NK-92 (cell line): ENCODE results near the gene CDK5RAP2.
"Not testable (repeated sequence)": the region's sequence is repeated elsewhere in the genome, so short reads cannot be mapped to it uniquely, and the experiment has no call there.

Experiments used
- DNase-seq: peaks from one replicate; lab custom pipeline; 2025; ENCODE audit not compliant: unreplicated experiment; lab: John Stamatoyannopoulos, UW

Gene CDK5RAP2

GRCh38 chr9:120515996-120516395 is 64.0 kb downstream of the CDK5RAP2 start:
- not testable (repeated sequence) for DNase-seq

- not testable (repeated sequence) for DNase-seq
Observed at GRCh38 chr9:120515481-120515880, 64.5 kb downstream of the CDK5RAP2 start.

GRCh38 chr9:120514405-120514804 is 65.6 kb downstream of the CDK5RAP2 start:
- DNase-seq = no peak

GRCh38 chr9:120513825-120514396 is 66.1 kb downstream of the CDK5RAP2 start:
- no peak for DNase-seq

GRCh38 chr9:120510816-120511215 is 69.2 kb downstream of the CDK5RAP2 start:
- no peak for DNase-seq

GRCh38 chr9:120507936-120508510 is 71.9 kb downstream of the CDK5RAP2 start:
- no peak for DNase-seq

GRCh38 chr9:120505186-120505585 is 74.8 kb downstream of the CDK5RAP2 start:
- DNase-seq = no peak

- no peak for DNase-seq
Observed at GRCh38 chr9:120500733-120501132, 79.2 kb downstream of the CDK5RAP2 start.

GRCh38 chr9:120497865-120498264 is 82.1 kb downstream of the CDK5RAP2 start:
- DNase-seq = not testable (repeated sequence)

- not testable (repeated sequence) for DNase-seq
Observed at GRCh38 chr9:120496438-120496837, 83.5 kb downstream of the CDK5RAP2 start.

- no peak for DNase-seq
Observed at GRCh38 chr9:120490888-120491595, 88.9 kb downstream of the CDK5RAP2 start.

- DNase-seq = no peak
Observed at GRCh38 chr9:120486835-120487234, 93.1 kb downstream of the CDK5RAP2 start.

GRCh38 chr9:120486347-120486746 is 93.6 kb downstream of the CDK5RAP2 start:
- no peak for DNase-seq

GRCh38 chr9:120485788-120486187 is 94.2 kb downstream of the CDK5RAP2 start:
- no peak for DNase-seq

GRCh38 chr9:120484162-120484561 is 95.8 kb downstream of the CDK5RAP2 start:
- DNase-seq = no peak

GRCh38 chr9:120482424-120483186 is 97.4 kb downstream of the CDK5RAP2 start:
- DNase-seq = no peak

GRCh38 chr9:120481846-120482245 is 98.1 kb downstream of the CDK5RAP2 start:
- no peak for DNase-seq

GRCh38 chr9:120481248-120481647 is 98.7 kb downstream of the CDK5RAP2 start:
- no peak for DNase-seq

GRCh38 chr9:120480707-120481106 is 99.3 kb downstream of the CDK5RAP2 start:
- no peak for DNase-seq

GRCh38 chr9:120478208-120478607 is 101.8 kb downstream of the CDK5RAP2 start:
- DNase-seq = no peak

- no peak for DNase-seq
Observed at GRCh38 chr9:120477534-120478001, 102.4 kb downstream of the CDK5RAP2 start.

GRCh38 chr9:120475341-120475740 is 104.6 kb downstream of the CDK5RAP2 start:
- DNase-seq = no peak
